ENCODE measurements around the gene ABCB11. TPM values are rescaled to one million over a fixed set of nuclear protein-coding genes. Genes with fewer than 3 reads are reported as not detected.

ABCB11 gene
- total RNA-seq, 1 experiment from 2014 or later, result 0.12 TPM

DNA sequence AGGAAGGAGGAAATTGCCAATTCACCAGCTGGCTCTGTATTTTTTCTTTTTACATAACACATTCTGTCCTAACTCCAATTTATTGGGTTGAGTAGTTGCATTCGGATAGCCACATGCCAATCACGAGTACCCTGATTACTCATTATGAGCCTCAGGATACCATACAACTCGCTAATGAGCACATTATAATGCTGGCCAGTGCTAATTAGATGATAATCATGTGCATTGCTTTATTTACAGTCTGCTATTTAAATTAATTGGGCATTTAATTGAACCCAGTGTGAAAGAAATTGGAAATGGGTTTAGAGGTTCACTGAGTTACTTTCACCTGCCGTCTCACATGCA is 114.8 kb downstream of the ABCB11 start (continued):
- TF ChIP-seq, protein P1, sequence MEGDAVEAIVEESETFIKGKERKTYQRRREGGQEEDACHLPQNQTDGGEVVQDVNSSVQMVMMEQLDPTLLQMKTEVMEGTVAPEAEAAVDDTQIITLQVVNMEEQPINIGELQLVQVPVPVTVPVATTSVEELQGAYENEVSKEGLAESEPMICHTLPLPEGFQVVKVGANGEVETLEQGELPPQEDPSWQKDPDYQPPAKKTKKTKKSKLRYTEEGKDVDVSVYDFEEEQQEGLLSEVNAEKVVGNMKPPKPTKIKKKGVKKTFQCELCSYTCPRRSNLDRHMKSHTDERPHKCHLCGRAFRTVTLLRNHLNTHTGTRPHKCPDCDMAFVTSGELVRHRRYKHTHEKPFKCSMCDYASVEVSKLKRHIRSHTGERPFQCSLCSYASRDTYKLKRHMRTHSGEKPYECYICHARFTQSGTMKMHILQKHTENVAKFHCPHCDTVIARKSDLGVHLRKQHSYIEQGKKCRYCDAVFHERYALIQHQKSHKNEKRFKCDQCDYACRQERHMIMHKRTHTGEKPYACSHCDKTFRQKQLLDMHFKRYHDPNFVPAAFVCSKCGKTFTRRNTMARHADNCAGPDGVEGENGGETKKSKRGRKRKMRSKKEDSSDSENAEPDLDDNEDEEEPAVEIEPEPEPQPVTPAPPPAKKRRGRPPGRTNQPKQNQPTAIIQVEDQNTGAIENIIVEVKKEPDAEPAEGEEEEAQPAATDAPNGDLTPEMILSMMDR (IDR thresholded peaks at IDR 0.05 in 2 of 3, conservative IDR thresholded peaks at IDR 0.05 in 1 of 3; ENCODE audit: borderline replicate concordance in 1 of 3, insufficient read depth in 1 of 3, low read depth in 2 of 3, low read length in 2 of 3), result no peak
- TF ChIP-seq SP1 (IDR thresholded peaks at IDR 0.05; ENCODE audit: low read depth), result no peak
- TF ChIP-seq POLR2AphosphoS5 (IDR thresholded peaks at IDR 0.05; ENCODE audit: low read depth, low read length), result no peak
- TF ChIP-seq CEBPB (IDR thresholded peaks at IDR 0.05; ENCODE audit: low read depth), result no peak
- no peak for TF ChIP-seq ZNF274 (IDR thresholded peaks at IDR 0.05; ENCODE audit: low read depth, low read length)
- no peak for TF ChIP-seq POLR2A (IDR thresholded peaks at IDR 0.05; ENCODE audit: borderline replicate concordance, extremely low read depth, insufficient read depth, insufficient read length)
- TF ChIP-seq, protein P2, sequence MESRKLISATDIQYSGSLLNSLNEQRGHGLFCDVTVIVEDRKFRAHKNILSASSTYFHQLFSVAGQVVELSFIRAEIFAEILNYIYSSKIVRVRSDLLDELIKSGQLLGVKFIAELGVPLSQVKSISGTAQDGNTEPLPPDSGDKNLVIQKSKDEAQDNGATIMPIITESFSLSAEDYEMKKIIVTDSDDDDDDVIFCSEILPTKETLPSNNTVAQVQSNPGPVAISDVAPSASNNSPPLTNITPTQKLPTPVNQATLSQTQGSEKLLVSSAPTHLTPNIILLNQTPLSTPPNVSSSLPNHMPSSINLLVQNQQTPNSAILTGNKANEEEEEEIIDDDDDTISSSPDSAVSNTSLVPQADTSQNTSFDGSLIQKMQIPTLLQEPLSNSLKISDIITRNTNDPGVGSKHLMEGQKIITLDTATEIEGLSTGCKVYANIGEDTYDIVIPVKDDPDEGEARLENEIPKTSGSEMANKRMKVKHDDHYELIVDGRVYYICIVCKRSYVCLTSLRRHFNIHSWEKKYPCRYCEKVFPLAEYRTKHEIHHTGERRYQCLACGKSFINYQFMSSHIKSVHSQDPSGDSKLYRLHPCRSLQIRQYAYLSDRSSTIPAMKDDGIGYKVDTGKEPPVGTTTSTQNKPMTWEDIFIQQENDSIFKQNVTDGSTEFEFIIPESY (IDR thresholded peaks at IDR 0.05; ENCODE audit: extremely low read depth, insufficient replicate concordance, low read length), result no peak
- no peak for TF ChIP-seq EZH2phosphoT487 (IDR thresholded peaks at IDR 0.05; ENCODE audit: borderline replicate concordance)

DNA sequence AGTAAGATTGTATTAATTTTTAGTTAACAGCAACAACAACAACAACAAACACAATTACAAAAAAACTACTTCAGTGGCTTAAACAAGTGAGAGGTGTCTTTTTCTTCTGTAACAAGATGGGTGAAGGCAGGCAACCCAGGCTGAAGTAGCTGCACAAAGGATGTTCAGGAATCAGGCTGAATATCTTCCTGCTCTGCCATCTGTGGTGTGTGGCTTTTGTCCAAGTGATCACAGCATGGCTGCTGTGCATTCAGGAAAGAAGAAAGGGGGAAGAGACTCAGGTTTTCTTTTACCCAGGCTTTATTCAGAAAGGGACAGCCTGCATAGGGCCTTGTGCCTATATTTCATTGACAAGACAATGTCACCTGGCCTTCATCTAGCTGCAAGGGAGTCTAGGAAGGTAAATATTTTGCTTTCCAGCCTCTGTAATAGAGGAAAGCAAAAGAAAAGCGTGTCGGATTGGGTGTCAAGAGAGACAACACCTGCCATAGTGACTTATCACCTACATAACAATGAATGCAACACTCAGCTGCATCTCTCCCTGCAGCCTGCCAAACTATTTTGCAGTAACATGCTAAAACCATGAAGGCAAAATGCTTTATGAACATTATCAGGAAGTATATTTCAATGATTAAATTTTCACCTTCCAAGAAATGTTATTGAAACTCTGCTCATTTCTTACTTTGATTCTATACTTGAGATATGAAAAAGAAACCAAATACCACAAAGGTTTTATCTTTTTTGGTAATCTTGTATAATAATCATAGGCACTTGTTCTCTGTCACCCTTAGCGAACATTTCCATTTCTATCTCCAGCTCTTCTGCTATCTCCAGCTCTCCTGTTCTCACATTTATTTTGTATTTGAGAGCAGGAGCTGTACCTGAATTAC is 115.4 kb downstream of the ABCB11 start:
- BruUV-seq (replicated peaks), result no TSS peak
- intact Hi-C loops (cut with micrococcal nuclease), result loop anchor here (10.0 kb wide), 1 partner anchor 771 kb away; no protein-coding TSS in a partner anchor
- Histone ChIP-seq H3K9me3 (ENCODE audit: control insufficient read depth in 1 of 2, insufficient read depth in 1 of 2, low read depth in 1 of 2, low read length in 2 of 2) (peaks cover 0 to 6% of the 10 kb centered on the region in 2 experiments; a peak in 2 of 4 replicates), H3K9ac (ENCODE audit: low read length) (no peak overlapping the region), H3K36me3 (ENCODE audit: control insufficient read depth in 1 of 2, insufficient read depth in 2 of 2, low read length in 2 of 2) (no peaks in the 10 kb centered on the region), H3K27ac (ENCODE audit: low read depth, low read length) (no peak overlapping the region), H3K4me2 (ENCODE audit: low read length) (no peak overlapping the region), H3K27me3 (ENCODE audit: insufficient read depth, low read length) (no peaks in the 10 kb centered on the region), H3K79me2 (ENCODE audit: insufficient read depth, low read length) (no peaks in the 10 kb centered on the region), H3K4me1 (ENCODE audit: control insufficient read depth in 1 of 2, insufficient read depth in 2 of 2, low read length in 2 of 2) (no peaks in the 10 kb centered on the region), H3K4me3 (replicated peaks in 1 of 2; ENCODE audit: low read depth in 1 of 2, low read length in 2 of 2) (no peak overlapping the region), H4K20me1 (ENCODE audit: insufficient read depth) (no peaks in the 10 kb centered on the region), H2AFZ (ENCODE audit: low read depth, low read length, poor library complexity, severe bottlenecking) (no peak overlapping the region), H3K9me2 (ENCODE audit: insufficient read depth) (no peaks in the 10 kb centered on the region)
- CTCF ChIA-PET, result no interaction called here
- RAD21 ChIA-PET (ENCODE audit: low non-redundant PET in 1 of 2, low total read pairs in 2 of 2, uncharacterized antibody in 2 of 2, unreplicated experiment in 2 of 2), result no interaction called here
- DNase-seq (ENCODE audit: low read depth, low spot score) (no peak), ATAC-seq (no peak)
- TF ChIP-seq EGR1 (IDR thresholded peaks at IDR 0.05; ENCODE audit: low read depth), result no peak
- TF ChIP-seq, protein P3, sequence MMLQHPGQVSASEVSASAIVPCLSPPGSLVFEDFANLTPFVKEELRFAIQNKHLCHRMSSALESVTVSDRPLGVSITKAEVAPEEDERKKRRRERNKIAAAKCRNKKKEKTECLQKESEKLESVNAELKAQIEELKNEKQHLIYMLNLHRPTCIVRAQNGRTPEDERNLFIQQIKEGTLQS (IDR thresholded peaks at IDR 0.05), result no peak
- no peak for TF ChIP-seq SIN3A (IDR thresholded peaks at IDR 0.05; ENCODE audit: low read depth)
- TF ChIP-seq ZFX (IDR thresholded peaks at IDR 0.05), result no peak
- TF ChIP-seq POLR2AphosphoS5 (IDR thresholded peaks at IDR 0.05; ENCODE audit: low read depth, low read length), result no peak
- TF ChIP-seq SRF (IDR thresholded peaks at IDR 0.05; ENCODE audit: low read depth), result no peak
- no peak for TF ChIP-seq YY1 (IDR thresholded peaks at IDR 0.05; ENCODE audit: extremely low read depth, insufficient replicate concordance, low read depth, low read length)
- no peak for TF ChIP-seq SP1 (IDR thresholded peaks at IDR 0.05; ENCODE audit: low read depth)
- POLR2A ChIA-PET, result no interaction called here

Measured in HCT116 (cell line).